ENCODE measurements around the gene METTL8.

DNA sequence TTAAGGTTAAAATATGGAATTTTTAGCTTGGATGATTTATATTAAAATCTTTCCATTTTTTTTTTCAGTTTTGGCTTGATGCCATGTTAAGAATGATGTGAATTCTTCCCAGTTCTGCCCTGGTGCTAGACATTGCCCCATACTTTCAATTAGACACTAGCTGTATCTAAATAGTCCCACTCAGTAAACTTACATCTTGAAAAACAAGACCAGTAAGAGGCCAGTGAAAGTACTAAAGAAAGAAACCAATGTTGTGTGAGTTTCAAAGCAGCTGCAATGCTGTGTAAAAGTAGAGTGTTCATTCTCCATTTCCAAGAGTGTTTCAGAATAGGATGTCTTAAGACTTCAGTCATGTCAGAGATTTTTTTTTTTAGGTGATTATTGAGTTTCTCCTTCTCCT, 48.5 kb upstream of the METTL8 start:
- TF ChIP-seq, protein P1, sequence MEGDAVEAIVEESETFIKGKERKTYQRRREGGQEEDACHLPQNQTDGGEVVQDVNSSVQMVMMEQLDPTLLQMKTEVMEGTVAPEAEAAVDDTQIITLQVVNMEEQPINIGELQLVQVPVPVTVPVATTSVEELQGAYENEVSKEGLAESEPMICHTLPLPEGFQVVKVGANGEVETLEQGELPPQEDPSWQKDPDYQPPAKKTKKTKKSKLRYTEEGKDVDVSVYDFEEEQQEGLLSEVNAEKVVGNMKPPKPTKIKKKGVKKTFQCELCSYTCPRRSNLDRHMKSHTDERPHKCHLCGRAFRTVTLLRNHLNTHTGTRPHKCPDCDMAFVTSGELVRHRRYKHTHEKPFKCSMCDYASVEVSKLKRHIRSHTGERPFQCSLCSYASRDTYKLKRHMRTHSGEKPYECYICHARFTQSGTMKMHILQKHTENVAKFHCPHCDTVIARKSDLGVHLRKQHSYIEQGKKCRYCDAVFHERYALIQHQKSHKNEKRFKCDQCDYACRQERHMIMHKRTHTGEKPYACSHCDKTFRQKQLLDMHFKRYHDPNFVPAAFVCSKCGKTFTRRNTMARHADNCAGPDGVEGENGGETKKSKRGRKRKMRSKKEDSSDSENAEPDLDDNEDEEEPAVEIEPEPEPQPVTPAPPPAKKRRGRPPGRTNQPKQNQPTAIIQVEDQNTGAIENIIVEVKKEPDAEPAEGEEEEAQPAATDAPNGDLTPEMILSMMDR (IDR thresholded peaks at IDR 0.05 in 2 of 3, conservative IDR thresholded peaks at IDR 0.05 in 1 of 3; ENCODE audit: borderline replicate concordance in 1 of 3, insufficient read depth in 1 of 3, low read depth in 2 of 3, low read length in 2 of 3) = no peak
- TF ChIP-seq EZH2 (IDR thresholded peaks at IDR 0.05) = no peak
- no peak for TF ChIP-seq FOSL1 (IDR thresholded peaks at IDR 0.05; ENCODE audit: low read depth)
- TF ChIP-seq CBX3 (IDR thresholded peaks at IDR 0.05; ENCODE audit: low read depth) = no peak
- no peak for TF ChIP-seq POLR2A (IDR thresholded peaks at IDR 0.05; ENCODE audit: borderline replicate concordance, extremely low read depth, insufficient read depth, insufficient read length)
- TF ChIP-seq ZNF274 (IDR thresholded peaks at IDR 0.05; ENCODE audit: low read depth, low read length) = no peak
- no peak for TF ChIP-seq POLR2AphosphoS5 (IDR thresholded peaks at IDR 0.05; ENCODE audit: low read depth, low read length)
- no peak for TF ChIP-seq YY1 (IDR thresholded peaks at IDR 0.05; ENCODE audit: extremely low read depth, insufficient replicate concordance, low read depth, low read length)

All from HCT116 (cell line).